Stimulated activated CD8-positive, alpha-beta memory T cell treated with anti-CD3 and anti-CD28 coated beads, Interleukin-2, amount 100 ng/mL, for 48 hours (primary cell): ENCODE data around the gene SKA1.
"Not testable (repeated sequence)": the region's sequence is repeated elsewhere in the genome, so short reads cannot be mapped to it uniquely, and the experiment has no call there.

Experiments used
- DNase-seq, 2 donors: peaks; one replicate each; pipeline ENCODE4 v3.0.0-alpha.2; 2020; ENCODE audit warnings: low read depth in 2 of 2

Gene SKA1

DNA sequence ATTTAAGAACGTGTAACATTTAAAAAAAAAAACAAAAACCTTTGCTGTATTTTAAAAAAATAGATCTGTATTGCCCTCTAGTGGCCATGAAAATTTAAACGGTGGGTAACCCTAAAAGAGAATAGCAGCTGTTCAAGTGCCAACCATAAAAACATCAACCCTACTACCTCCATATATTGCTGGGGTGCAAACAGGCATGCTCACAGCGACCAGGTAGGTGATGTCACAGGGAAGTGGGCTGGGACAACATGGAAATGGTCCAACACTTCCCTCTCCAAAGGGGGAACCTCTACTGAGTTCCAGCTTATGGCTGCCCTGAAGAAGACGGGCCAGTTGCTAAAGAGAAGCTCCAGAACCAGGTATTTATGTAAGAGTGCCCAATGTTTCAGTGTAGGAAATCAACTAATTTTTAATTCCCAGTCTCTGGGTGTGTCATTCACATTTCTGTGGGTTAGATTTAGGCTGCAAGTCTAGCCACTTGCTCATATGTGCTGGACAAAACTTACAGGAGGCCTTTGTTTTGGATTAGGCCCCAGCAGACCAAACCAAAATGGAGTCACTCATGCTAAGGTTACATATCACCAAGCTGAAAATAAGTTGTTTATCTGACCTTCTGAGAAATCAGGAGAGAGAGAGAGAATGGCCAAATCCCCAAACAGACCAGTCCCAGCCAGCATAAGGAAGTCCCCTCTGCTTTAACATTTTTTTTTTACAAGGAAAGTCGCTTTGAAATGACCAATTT lies 54.5 kb downstream of the SKA1 start:
- no peak for DNase-seq

DNA sequence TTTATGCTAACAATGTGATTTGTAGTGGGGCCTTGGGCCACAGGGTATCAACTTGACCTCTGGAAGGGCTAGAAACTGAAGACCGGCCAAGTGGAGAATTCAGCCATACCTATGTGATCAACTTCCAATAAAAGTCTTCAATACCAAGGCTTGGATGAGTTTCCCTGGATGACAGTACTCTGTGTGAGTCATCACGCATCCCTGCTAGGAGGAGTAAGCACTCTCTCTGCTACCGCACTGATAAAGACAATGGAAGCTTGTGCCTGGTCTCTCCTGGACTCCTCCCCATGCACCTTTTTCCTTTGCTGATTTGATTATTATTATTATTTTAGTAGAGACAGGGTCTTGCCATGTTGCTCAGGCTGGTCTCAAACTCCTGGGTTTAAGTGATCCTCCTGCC lies 58.1 kb downstream of the SKA1 start:
- no peak for DNase-seq

DNA sequence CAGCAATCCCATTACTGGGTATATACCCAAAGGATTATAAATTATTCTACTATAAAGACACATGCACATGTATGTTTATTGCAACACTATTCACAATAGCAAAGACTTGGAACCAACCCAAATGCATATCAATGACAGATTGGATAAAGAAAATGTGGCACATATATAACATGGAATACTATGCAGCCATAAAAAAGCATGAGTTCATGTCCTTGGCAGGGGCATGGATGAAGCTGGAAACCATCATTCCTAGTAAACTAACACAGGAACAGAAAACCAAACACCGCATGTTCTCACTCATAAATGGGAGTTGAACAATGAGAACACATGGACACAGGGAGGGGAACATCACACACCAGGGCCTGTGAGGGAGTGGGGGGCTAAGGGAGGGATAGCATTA lies 61.9 kb downstream of the SKA1 start:
- DNase-seq, result not testable (repeated sequence)

DNA sequence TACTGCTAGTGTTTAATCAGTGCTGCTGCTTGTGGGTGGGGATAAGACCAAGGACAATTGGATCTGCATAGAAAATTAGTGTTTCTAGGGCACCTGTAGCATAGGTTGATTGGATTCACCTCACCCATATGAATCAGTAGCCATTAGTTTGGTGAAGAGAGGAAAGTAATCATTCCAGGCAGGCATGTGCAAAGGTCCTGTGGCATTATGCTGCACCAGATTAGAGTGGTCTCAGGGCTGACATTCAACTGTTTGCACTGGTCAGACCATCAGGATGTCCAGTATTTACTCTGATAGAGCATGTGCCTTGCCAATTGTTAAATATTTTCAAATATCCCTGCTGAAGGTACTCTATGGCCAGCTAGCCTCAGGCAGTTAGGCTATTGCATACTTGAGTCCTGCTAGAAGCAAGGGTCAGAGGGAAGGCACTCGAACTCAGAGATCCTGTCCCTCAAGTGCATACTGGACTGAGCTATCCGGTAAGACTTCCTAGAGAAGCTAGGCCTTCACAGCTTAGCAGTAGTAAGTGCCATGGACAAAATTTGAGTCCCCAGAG lies 64.7 kb downstream of the SKA1 start:
- no peak for DNase-seq

DNA sequence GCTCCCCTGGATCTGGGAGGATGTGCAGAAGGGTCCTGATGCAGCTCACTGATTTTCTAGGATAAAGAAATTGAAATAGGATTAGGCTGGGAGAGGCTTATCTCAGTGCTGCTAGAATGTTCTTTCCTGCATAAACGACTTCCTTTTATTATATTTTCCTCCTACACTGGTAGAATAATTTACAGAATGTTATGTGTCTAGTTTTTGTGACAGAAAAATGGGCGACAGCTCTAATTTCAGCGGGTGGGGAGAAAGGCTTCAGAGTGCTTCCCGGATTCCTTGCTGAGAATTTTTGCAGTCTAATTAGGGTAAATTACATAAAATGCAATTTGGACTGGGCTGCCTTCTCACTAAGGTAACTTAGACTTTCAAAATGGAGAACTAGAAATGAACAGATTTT lies 66.2 kb downstream of the SKA1 start:
- no peak for DNase-seq

DNA sequence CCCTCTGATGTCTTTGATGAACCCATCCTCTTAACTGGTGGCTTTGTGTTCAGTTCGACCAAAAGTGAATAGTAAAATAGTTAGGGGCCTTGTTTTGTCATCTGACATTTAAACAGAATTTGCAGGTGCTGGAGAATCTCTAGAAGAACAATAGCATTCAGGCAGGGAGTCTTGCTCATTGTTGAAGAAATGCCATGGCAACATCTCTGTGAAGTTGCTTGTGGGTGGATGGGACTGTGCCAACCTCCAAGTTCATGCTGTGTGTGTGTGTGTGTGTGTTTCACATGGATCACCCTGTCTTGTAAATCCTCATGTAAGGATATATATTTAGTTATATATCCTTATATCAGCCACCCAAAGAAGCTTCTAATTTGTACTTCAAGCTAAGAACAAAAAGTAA lies 66.7 kb downstream of the SKA1 start:
- DNase-seq, result no peak
